ENCODE measurements around the gene WNT7B. TPM values are rescaled to one million over a fixed set of nuclear protein-coding genes. Genes with fewer than 3 reads are reported as not detected.

The WNT7B gene
- total and polyA plus RNA-seq, 10 of the 15 experiments (the other 5 are each of a cell fraction or from before 2014, with no cell fraction given) = 0.12 TPM; not detected in 9

- WGBS (ENCODE audit: insufficient coverage, insufficient replicate concordance, low lambda C conversion rate, missing lambda C conversion rate) = 30% methylated on average over 8 of the region's 8 CpGs
Observed at GRCh38 chr22:46025225-46025972, 48.4 kb upstream of the WNT7B start.

DNA sequence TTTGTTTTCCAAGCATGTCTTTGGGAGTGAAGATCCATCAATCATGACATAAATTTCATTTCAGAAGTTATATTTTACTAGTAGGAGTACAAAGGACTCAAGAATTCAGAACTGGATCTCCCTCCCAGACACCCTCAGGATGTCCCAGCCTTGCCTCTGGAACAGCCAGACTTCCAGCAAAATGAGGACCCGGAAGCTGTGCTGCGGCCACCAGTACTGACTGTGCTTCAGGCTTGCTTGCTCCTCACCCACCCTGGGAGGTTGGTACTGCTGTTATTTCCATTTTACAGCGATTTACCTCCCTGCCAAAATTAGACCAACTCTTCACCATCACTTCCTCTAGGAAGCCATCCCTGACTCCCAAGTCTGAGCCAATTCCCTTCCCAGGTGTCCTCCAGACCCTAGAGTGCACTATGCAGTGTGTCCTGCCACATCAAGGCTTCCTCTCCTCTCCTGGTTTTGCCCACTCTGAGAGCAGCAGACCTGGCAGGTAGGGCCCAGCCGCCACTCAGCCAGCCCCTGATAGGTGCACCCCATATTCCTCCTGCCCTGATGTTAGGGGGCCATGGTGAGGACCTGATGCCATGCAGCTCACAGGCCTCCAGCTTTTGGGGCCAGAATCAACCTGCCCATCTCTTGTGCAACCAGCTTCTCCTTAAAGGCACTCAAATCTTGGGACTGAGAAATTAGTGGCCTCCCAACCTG is 47.3 kb upstream of the WNT7B start:
- H3K27ac ChIP-seq (ENCODE audit: control insufficient read depth, insufficient read depth) = no peak overlapping the region
- no peaks in the 10 kb centered on the region for H3K79me2 ChIP-seq (ENCODE audit: control insufficient read depth, insufficient read depth, low read length)
- peaks cover 9% of the 10 kb centered on the region in 2 experiments; a peak in 3 of 4 replicates for H3K27me3 ChIP-seq (replicated peaks in 1 of 2; ENCODE audit: control insufficient read depth in 2 of 2, insufficient read depth in 2 of 2, low read length in 1 of 2)
- intact Hi-C loops (cut with micrococcal nuclease; ENCODE audit: unreplicated experiment) = no loop called here
- in situ Hi-C loops (cut with MboI) = no loop called here
- no peak overlapping the region for H3K4me3 ChIP-seq
- H2AFZ ChIP-seq (ENCODE audit: control insufficient read depth, low read depth, low read length) = no peak overlapping the region
- ATAC-seq (no peak), DNase-seq (ENCODE audit: low read depth, low spot score) (no peak), FAIRE-seq (no peak)
- POLR2A ChIA-PET = interaction anchor here (0.7 kb wide), 1 partner anchor 53 kb away, joined by 3 read pairs; no protein-coding TSS in a partner anchor
- H3K9ac ChIP-seq (ENCODE audit: control insufficient read depth, insufficient read depth, low read length) = no peak overlapping the region
- H3K9me3 ChIP-seq (replicated peaks; ENCODE audit: control insufficient read depth, insufficient read depth, low read length) = no peaks in the 10 kb centered on the region
- RAD21 ChIA-PET (ENCODE audit: unreplicated experiment) = no interaction called here
- no peaks in the 10 kb centered on the region for H3K36me3 ChIP-seq (ENCODE audit: control insufficient read depth in 2 of 2, insufficient read depth in 2 of 2, low read length in 1 of 2)
- WGBS (ENCODE audit: insufficient coverage, insufficient replicate concordance, low lambda C conversion rate, missing lambda C conversion rate) = 22% methylated on average over 4 of the region's 4 CpGs
- BruUV-seq (replicated peaks) = no TSS peak
- H4K20me1 ChIP-seq (ENCODE audit: control insufficient read depth, insufficient read depth) = no peaks in the 10 kb centered on the region
- SMC1A ChIA-PET (ENCODE audit: uncharacterized antibody, unreplicated experiment) = no interaction called here
- CTCF ChIA-PET = no interaction called here
- H3K4me1 ChIP-seq (ENCODE audit: control insufficient read depth, insufficient read depth, low read length) = no peaks in the 10 kb centered on the region
- H3K4me2 ChIP-seq (ENCODE audit: control insufficient read depth, insufficient read depth) = no peak overlapping the region
- TF ChIP-seq STAT1 (conservative IDR thresholded peaks at IDR 0.05) (no peak), EED (IDR thresholded peaks at IDR 0.05; ENCODE audit: low read depth) (no peak), PAX8 (IDR thresholded peaks at IDR 0.05) (no peak), ASH2L (IDR thresholded peaks at IDR 0.05; ENCODE audit: borderline replicate concordance, low read depth) (no peak), CREB1 (IDR thresholded peaks at IDR 0.05; ENCODE audit: low read depth) (no peak), NRF1 (conservative IDR thresholded peaks at IDR 0.05; ENCODE audit: low read depth, low read length) (no peak)
- TF ChIP-seq, protein P1, sequence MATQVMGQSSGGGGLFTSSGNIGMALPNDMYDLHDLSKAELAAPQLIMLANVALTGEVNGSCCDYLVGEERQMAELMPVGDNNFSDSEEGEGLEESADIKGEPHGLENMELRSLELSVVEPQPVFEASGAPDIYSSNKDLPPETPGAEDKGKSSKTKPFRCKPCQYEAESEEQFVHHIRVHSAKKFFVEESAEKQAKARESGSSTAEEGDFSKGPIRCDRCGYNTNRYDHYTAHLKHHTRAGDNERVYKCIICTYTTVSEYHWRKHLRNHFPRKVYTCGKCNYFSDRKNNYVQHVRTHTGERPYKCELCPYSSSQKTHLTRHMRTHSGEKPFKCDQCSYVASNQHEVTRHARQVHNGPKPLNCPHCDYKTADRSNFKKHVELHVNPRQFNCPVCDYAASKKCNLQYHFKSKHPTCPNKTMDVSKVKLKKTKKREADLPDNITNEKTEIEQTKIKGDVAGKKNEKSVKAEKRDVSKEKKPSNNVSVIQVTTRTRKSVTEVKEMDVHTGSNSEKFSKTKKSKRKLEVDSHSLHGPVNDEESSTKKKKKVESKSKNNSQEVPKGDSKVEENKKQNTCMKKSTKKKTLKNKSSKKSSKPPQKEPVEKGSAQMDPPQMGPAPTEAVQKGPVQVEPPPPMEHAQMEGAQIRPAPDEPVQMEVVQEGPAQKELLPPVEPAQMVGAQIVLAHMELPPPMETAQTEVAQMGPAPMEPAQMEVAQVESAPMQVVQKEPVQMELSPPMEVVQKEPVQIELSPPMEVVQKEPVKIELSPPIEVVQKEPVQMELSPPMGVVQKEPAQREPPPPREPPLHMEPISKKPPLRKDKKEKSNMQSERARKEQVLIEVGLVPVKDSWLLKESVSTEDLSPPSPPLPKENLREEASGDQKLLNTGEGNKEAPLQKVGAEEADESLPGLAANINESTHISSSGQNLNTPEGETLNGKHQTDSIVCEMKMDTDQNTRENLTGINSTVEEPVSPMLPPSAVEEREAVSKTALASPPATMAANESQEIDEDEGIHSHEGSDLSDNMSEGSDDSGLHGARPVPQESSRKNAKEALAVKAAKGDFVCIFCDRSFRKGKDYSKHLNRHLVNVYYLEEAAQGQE (IDR thresholded peaks at IDR 0.05; ENCODE audit: low read depth, low read length) = no peak
- TF ChIP-seq, protein P2, sequence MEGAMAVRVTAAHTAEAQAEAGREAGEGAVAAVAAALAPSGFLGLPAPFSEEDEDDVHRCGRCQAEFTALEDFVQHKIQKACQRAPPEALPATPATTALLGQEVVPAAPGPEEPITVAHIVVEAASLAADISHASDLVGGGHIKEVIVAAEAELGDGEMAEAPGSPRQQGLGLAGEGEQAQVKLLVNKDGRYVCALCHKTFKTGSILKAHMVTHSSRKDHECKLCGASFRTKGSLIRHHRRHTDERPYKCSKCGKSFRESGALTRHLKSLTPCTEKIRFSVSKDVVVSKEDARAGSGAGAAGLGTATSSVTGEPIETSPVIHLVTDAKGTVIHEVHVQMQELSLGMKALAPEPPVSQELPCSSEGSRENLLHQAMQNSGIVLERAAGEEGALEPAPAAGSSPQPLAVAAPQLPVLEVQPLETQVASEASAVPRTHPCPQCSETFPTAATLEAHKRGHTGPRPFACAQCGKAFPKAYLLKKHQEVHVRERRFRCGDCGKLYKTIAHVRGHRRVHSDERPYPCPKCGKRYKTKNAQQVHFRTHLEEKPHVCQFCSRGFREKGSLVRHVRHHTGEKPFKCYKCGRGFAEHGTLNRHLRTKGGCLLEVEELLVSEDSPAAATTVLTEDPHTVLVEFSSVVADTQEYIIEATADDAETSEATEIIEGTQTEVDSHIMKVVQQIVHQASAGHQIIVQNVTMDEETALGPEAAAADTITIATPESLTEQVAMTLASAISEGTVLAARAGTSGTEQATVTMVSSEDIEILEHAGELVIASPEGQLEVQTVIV (IDR thresholded peaks at IDR 0.05; ENCODE audit: borderline replicate concordance, partially characterized antibody) = no peak

More at GRCh38 chr22:46025225-46025972, 48.4 kb upstream of the WNT7B start:
- no peak overlapping the region for H3K4me2 ChIP-seq (ENCODE audit: control insufficient read depth, insufficient read depth)
- no peak for TF ChIP-seq EGR1 (IDR thresholded peaks at IDR 0.05; ENCODE audit: borderline replicate concordance in 1 of 2, low read depth in 2 of 2, low read length in 2 of 2)
- 0 out of 2 replicates have a peak, but pooled peaks have one; percentile 83 for TF ChIP-seq NFXL1 (IDR thresholded peaks at IDR 0.05; ENCODE audit: borderline replicate concordance)
- H3K79me2 ChIP-seq (ENCODE audit: control insufficient read depth, insufficient read depth, low read length) = no peaks in the 10 kb centered on the region
- POLR2A ChIA-PET = no interaction called here
- RAD21 ChIA-PET (ENCODE audit: unreplicated experiment) = no interaction called here
- BruUV-seq (replicated peaks) = no TSS peak
- FAIRE-seq (no peak), ATAC-seq (no peak), DNase-seq (ENCODE audit: low read depth, low spot score) (no peak)
- in situ Hi-C loops (cut with MboI) (no loop called here), intact Hi-C loops (cut with micrococcal nuclease; ENCODE audit: unreplicated experiment) (no loop called here)
- H3K4me1 ChIP-seq (ENCODE audit: control insufficient read depth, insufficient read depth, low read length) = no peaks in the 10 kb centered on the region
- H4K20me1 ChIP-seq (ENCODE audit: control insufficient read depth, insufficient read depth) = no peaks in the 10 kb centered on the region
- no peaks in the 10 kb centered on the region for H3K9me3 ChIP-seq (replicated peaks; ENCODE audit: control insufficient read depth, insufficient read depth, low read length)
- peaks cover 9% of the 10 kb centered on the region in 2 experiments; a peak in 3 of 4 replicates for H3K27me3 ChIP-seq (replicated peaks in 1 of 2; ENCODE audit: control insufficient read depth in 2 of 2, insufficient read depth in 2 of 2, low read length in 1 of 2)
- no peak overlapping the region for H2AFZ ChIP-seq (ENCODE audit: control insufficient read depth, low read depth, low read length)
- H3K27ac ChIP-seq (ENCODE audit: control insufficient read depth, insufficient read depth) = no peak overlapping the region
- H3K9ac ChIP-seq (ENCODE audit: control insufficient read depth, insufficient read depth, low read length) = no peak overlapping the region
- CTCF ChIA-PET = interaction anchor here (0.9 to 1.4 kb wide), 2 partner anchors 8 to 19 kb away, joined by 3 to 5 read pairs; no protein-coding TSS in a partner anchor
- SMC1A ChIA-PET (ENCODE audit: uncharacterized antibody, unreplicated experiment) = interaction anchor here (1.2 kb wide), 1 partner anchor 10 kb away, joined by 3 read pairs; no protein-coding TSS in a partner anchor
- no peak overlapping the region for H3K4me3 ChIP-seq
- H3K36me3 ChIP-seq (ENCODE audit: control insufficient read depth in 2 of 2, insufficient read depth in 2 of 2, low read length in 1 of 2) = no peaks in the 10 kb centered on the region
